HG03378 (cell line): Measurements from ENCODE around the gene IKZF1.

ENCODE experiments used
- ATAC-seq: cut with Tn5 transposase; IDR thresholded peaks from one replicate; pipeline ENCODE4 v1.9.1; 2021; ENCODE audit warnings: mild to moderate bottlenecking, moderate library complexity; ENCODE audit not compliant: unreplicated experiment

The IKZF1 gene

GRCh38 chr7:50282813-50283605 is 21.5 kb upstream of the IKZF1 start:
- ATAC-seq: no peak

GRCh38 chr7:50283731-50284130 is 20.8 kb upstream of the IKZF1 start:
- no peak for ATAC-seq

GRCh38 chr7:50284296-50284695 is 20.2 kb upstream of the IKZF1 start:
- no peak for ATAC-seq

GRCh38 chr7:50285269-50285668 is 19.2 kb upstream of the IKZF1 start:
- ATAC-seq: no peak

GRCh38 chr7:50287129-50287528 is 17.4 kb upstream of the IKZF1 start:
- no peak for ATAC-seq

GRCh38 chr7:50292165-50292757 is 12.3 kb upstream of the IKZF1 start:
- no peak for ATAC-seq

- no peak for ATAC-seq
Observed at GRCh38 chr7:50292763-50293162, 11.8 kb upstream of the IKZF1 start.

GRCh38 chr7:50293509-50294179 is 10.9 kb upstream of the IKZF1 start:
- peak; percentile 60 for ATAC-seq

- ATAC-seq: no peak
Observed at GRCh38 chr7:50295133-50295532, 9.4 kb upstream of the IKZF1 start.

GRCh38 chr7:50296799-50297198 is 7.7 kb upstream of the IKZF1 start:
- no peak for ATAC-seq

GRCh38 chr7:50298811-50299562 is 5.5 kb upstream of the IKZF1 start:
- ATAC-seq: no peak

GRCh38 chr7:50300336-50300735 is 4.2 kb upstream of the IKZF1 start:
- no peak for ATAC-seq

GRCh38 chr7:50302486-50303334 is 1.8 kb upstream of the IKZF1 start:
- ATAC-seq: no peak

- no peak for ATAC-seq
Observed at GRCh38 chr7:50303335-50304128, 984 bp upstream of the IKZF1 start.

GRCh38 chr7:50304911-50305582 is 531 bp downstream of the IKZF1 start:
- ATAC-seq: peak; percentile 37

- no peak for ATAC-seq
Observed at GRCh38 chr7:50305583-50306493, 1.3 kb downstream of the IKZF1 start.

GRCh38 chr7:50306494-50307367 is 2.2 kb downstream of the IKZF1 start:
- no peak for ATAC-seq
